Skeletal muscle tissue (tissue), 4 donors: ENCODE measurements around the gene TRIM38. TPM values are rescaled to one million over a fixed set of nuclear protein-coding genes. Genes with fewer than 3 reads are reported as not detected.

Source experiments
- H3K27ac ChIP-seq: one replicate; pipeline ENCODE4 v1.7.0; 2013; ENCODE audit warnings: mild to moderate bottlenecking, low read depth, low read length, inconsistent platforms
- H3K27me3 ChIP-seq, 3 donors: one replicate each; pipeline ENCODE4 v1.7.0; 2013; ENCODE audit warnings: low read length in 3 of 3; ENCODE audit not compliant: control insufficient read depth in 3 of 3, insufficient read depth in 3 of 3
- H3K36me3 ChIP-seq, 3 donors: one replicate each; pipeline ENCODE4 v1.7.0; 2013; ENCODE audit warnings: low read length in 3 of 3; ENCODE audit not compliant: control insufficient read depth in 3 of 3, insufficient read depth in 3 of 3
- H3K4me1 ChIP-seq, 3 donors: one replicate each; pipeline ENCODE4 v1.7.0; 2013; ENCODE audit warnings: low read length in 3 of 3, mild to moderate bottlenecking in 3 of 3; ENCODE audit not compliant: control insufficient read depth in 3 of 3, insufficient read depth in 3 of 3
- H3K4me3 ChIP-seq, 3 donors: one replicate each; pipeline ENCODE4 v1.7.0; 2013; ENCODE audit warnings: low read length in 3 of 3
- H3K9ac ChIP-seq, 3 donors: one replicate each; pipeline ENCODE4 v1.7.0; 2013; ENCODE audit warnings: low read length in 3 of 3, mild to moderate bottlenecking in 3 of 3, moderate library complexity in 2 of 3, low read depth in 1 of 3
- H3K9me3 ChIP-seq, 3 donors: one replicate each; pipeline ENCODE4 v1.7.0; 2013; ENCODE audit warnings: low read length in 3 of 3; ENCODE audit not compliant: control insufficient read depth in 3 of 3
- total RNA-seq: library from RNA; depleted of rRNA; stranded (reverse); fragments of >200 nt; gene quantifications from one replicate; pipeline ENCODE4 v1.2.3, GENCODE V29; 2014
- donor health status: Osteomylitis.

TRIM38 gene
- total RNA-seq, 1 donor from 2014 or later, result 5.2 TPM

- H3K36me3 ChIP-seq, result peaks cover 10 to 42% (median 36%) of the 10 kb centered on the region in 3 donors
- H3K9me3 ChIP-seq, result no peaks in the 10 kb centered on the region
- no peak overlapping the region for H3K9ac ChIP-seq
- peaks cover 18 to 45% (median 34%) of the 10 kb centered on the region in 3 donors for H3K4me1 ChIP-seq
- H3K4me3 ChIP-seq, result peak overlapping the region in 2 of 3 donors; percentile 23 to 27
- no peak overlapping the region for H3K27ac ChIP-seq
- H3K27me3 ChIP-seq, result no peaks in the 10 kb centered on the region
These were observed 4.1 kb downstream of the TRIM38 start for GRCh38 chr6:25966711-25967110.

- H3K27me3 ChIP-seq, result no peaks in the 10 kb centered on the region
- H3K4me1 ChIP-seq, result peaks cover 9 to 36% (median 18%) of the 10 kb centered on the region in 3 donors
- peaks cover 23 to 62% (median 56%) of the 10 kb centered on the region in 3 donors for H3K36me3 ChIP-seq
- H3K9ac ChIP-seq, result no peak overlapping the region
- H3K27ac ChIP-seq, result no peak overlapping the region
- no peaks in the 10 kb centered on the region for H3K9me3 ChIP-seq
- no peak overlapping the region for H3K4me3 ChIP-seq
These were observed 6.2 kb downstream of the TRIM38 start for GRCh38 chr6:25968769-25969168.

GRCh38 chr6:25971187-25971821, 8.7 kb downstream of the TRIM38 start:
- Histone ChIP-seq H3K9ac (no peak overlapping the region), H3K9me3 (no peaks in the 10 kb centered on the region), H3K4me3 (no peak overlapping the region), H3K36me3 (peaks cover 37 to 71% (median 68%) of the 10 kb centered on the region in 3 donors), H3K4me1 (peaks cover 5 to 32% (median 7%) of the 10 kb centered on the region in 3 donors), H3K27ac (peak overlapping the region; percentile 31), H3K27me3 (no peaks in the 10 kb centered on the region)

GRCh38 chr6:25972128-25972527, 9.5 kb downstream of the TRIM38 start:
- Histone ChIP-seq H3K36me3 (peaks cover 32 to 69% (median 65%) of the 10 kb centered on the region in 3 donors), H3K4me1 (peaks cover 5 to 24% (median 7%) of the 10 kb centered on the region in 3 donors), H3K9me3 (no peaks in the 10 kb centered on the region), H3K27me3 (no peaks in the 10 kb centered on the region), H3K9ac (no peak overlapping the region), H3K27ac (no peak overlapping the region), H3K4me3 (no peak overlapping the region)

GRCh38 chr6:25972902-25973301, 10.3 kb downstream of the TRIM38 start:
- H3K9ac ChIP-seq, result no peak overlapping the region
- H3K36me3 ChIP-seq, result peaks cover 32 to 70% (median 64%) of the 10 kb centered on the region in 3 donors
- no peak overlapping the region for H3K27ac ChIP-seq
- H3K4me3 ChIP-seq, result no peak overlapping the region
- no peaks in the 10 kb centered on the region for H3K27me3 ChIP-seq
- no peaks in the 10 kb centered on the region for H3K9me3 ChIP-seq
- H3K4me1 ChIP-seq, result peaks cover 2 to 18% (median 3%) of the 10 kb centered on the region in 3 donors

GRCh38 chr6:25973923-25974555, 11.4 kb downstream of the TRIM38 start:
- H3K9ac ChIP-seq, result no peak overlapping the region
- no peaks in the 10 kb centered on the region for H3K27me3 ChIP-seq
- H3K27ac ChIP-seq, result no peak overlapping the region
- H3K9me3 ChIP-seq, result no peaks in the 10 kb centered on the region
- peaks cover 38 to 67% (median 61%) of the 10 kb centered on the region in 3 donors for H3K36me3 ChIP-seq
- peaks cover 0 to 8% (median 0%) of the 10 kb centered on the region in 3 donors for H3K4me1 ChIP-seq
- H3K4me3 ChIP-seq, result no peak overlapping the region

- Histone ChIP-seq H3K36me3 (peaks cover 39 to 69% (median 57%) of the 10 kb centered on the region in 3 donors), H3K9me3 (no peaks in the 10 kb centered on the region), H3K9ac (no peak overlapping the region), H3K27ac (no peak overlapping the region), H3K27me3 (no peaks in the 10 kb centered on the region), H3K4me1 (peaks cover 0 to 4% (median 0%) of the 10 kb centered on the region in 3 donors), H3K4me3 (no peak overlapping the region)
These were observed 13.4 kb downstream of the TRIM38 start for GRCh38 chr6:25975923-25976560.

GRCh38 chr6:25980935-25981334, 18.3 kb downstream of the TRIM38 start:
- no peaks in the 10 kb centered on the region for H3K27me3 ChIP-seq
- H3K36me3 ChIP-seq, result peaks cover 27 to 54% (median 50%) of the 10 kb centered on the region in 3 donors
- H3K4me1 ChIP-seq, result no peaks in the 10 kb centered on the region
- no peaks in the 10 kb centered on the region for H3K9me3 ChIP-seq
- no peak overlapping the region for H3K4me3 ChIP-seq
- H3K27ac ChIP-seq, result no peak overlapping the region
- no peak overlapping the region for H3K9ac ChIP-seq

GRCh38 chr6:25981568-25982263, 19.1 kb downstream of the TRIM38 start:
- Histone ChIP-seq H3K9me3 (no peaks in the 10 kb centered on the region), H3K4me1 (no peaks in the 10 kb centered on the region), H3K27me3 (no peaks in the 10 kb centered on the region), H3K9ac (no peak overlapping the region), H3K4me3 (no peak overlapping the region), H3K36me3 (peaks cover 22 to 50% (median 43%) of the 10 kb centered on the region in 3 donors), H3K27ac (no peak overlapping the region)
